ENCODE data around the gene SPEM1. TPM values are rescaled to one million over a fixed set of nuclear protein-coding genes. Genes with fewer than 3 reads are reported as not detected.

Gene SPEM1
- total RNA-seq, 1 donor from 2014 or later = 0.31 TPM

DNA sequence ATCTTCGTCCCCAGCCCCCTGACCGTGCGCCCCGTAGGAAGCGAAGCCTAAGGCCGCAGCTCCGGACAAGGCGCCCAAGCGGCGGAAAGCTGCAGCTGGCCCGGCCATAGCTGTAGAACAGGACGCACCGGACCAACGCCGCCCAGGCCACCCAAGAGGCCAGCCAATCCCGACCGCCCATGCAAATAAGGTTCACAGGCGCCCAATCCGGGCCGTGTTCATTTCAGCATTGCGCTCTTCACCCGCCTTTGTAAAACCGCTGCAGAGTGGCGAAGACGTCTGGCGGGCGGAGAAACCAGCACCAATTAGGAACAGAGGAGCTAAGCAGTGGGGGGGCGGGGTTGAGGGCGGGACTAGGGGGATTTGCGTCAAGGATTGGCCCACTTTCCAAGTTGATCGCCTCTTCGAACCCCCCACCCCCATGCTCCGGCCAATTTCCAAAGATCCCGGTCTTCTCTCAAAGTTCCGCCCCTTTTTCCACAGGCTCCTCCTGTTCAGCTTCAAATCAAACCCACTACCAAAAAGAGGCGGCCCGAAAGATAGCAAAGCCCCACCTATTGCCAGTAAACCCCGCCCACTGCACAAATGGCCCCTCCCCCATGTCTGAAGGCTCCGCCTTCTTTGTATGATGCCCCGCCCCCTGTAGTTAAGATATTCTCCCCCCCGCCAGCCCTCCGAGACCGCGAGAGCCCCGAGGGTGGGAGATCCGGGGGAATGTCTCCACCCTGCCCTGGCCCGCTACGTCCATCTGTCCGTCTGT, 16.0 kb upstream of the SPEM1 start, which contains the start of gene TMEM256:
Gene TMEM256 (minus strand): TSS at position 121 of the 760 bp plus-strand sequence. CDS start 13 bp downstream, at position 108.
- DNase-seq (ENCODE audit: extremely low spot score, unreplicated experiment) = peak; percentile 97
- Mint-ChIP-seq H3K4me3 (peak within 1 kb of the TSS; percentile 94), H3K27ac (peak within 1 kb of the TSS; percentile 96), H3K4me1 (ENCODE audit: unreplicated experiment) (peaks cover 14% of the 10 kb centered on the region), H3K36me3 (peaks cover 2% of the 10 kb centered on the region), H3K9me3 (no peaks in the 10 kb centered on the region), H3K27me3 (peaks cover 4% of the 10 kb centered on the region)
- TF ChIP-seq, protein P1, sequence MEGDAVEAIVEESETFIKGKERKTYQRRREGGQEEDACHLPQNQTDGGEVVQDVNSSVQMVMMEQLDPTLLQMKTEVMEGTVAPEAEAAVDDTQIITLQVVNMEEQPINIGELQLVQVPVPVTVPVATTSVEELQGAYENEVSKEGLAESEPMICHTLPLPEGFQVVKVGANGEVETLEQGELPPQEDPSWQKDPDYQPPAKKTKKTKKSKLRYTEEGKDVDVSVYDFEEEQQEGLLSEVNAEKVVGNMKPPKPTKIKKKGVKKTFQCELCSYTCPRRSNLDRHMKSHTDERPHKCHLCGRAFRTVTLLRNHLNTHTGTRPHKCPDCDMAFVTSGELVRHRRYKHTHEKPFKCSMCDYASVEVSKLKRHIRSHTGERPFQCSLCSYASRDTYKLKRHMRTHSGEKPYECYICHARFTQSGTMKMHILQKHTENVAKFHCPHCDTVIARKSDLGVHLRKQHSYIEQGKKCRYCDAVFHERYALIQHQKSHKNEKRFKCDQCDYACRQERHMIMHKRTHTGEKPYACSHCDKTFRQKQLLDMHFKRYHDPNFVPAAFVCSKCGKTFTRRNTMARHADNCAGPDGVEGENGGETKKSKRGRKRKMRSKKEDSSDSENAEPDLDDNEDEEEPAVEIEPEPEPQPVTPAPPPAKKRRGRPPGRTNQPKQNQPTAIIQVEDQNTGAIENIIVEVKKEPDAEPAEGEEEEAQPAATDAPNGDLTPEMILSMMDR (conservative IDR thresholded peaks at IDR 0.05) = peak; percentile 38

DNA sequence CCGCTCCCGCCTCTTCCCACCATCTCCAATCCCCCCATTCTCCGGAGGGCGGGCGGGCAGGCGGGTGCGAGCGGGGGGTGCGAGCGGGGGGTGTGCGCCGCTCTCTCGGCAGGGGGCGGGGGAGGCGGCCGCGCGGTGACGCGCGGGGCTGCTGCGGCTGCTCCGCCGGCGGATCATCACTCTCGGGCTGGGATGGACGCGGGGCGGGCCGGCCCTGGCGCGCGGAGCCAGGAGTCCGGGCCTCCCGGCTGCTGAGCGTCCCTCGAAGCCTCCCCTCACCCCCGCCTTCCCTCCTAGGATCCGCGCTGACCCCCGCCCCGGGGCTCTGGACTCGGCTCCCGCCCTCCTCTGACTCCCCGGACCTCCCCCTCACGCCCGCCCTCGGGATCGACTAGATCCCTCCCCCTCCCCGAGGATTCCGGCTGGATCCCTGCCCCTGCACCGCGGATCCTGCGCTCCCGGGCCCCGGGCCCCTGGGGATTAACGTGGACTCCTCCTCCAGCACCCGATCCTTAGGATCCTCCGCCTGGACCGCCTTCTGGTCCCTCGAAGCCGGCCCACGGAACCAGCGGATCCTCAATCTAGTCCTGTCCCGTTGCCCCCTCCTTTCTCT, 15.3 kb upstream of the SPEM1 start:
- DNase-seq (ENCODE audit: extremely low spot score, unreplicated experiment) = no peak
- H3K27ac Mint-ChIP-seq = peak overlapping the region; percentile 96
- no peaks in the 10 kb centered on the region for H3K9me3 Mint-ChIP-seq
- peaks cover 11% of the 10 kb centered on the region for H3K4me1 Mint-ChIP-seq (ENCODE audit: unreplicated experiment)
- H3K36me3 Mint-ChIP-seq = peaks cover 9% of the 10 kb centered on the region
- peaks cover 4% of the 10 kb centered on the region for H3K27me3 Mint-ChIP-seq
- peak overlapping the region; percentile 94 for H3K4me3 Mint-ChIP-seq
- TF ChIP-seq, protein P1 (conservative IDR thresholded peaks at IDR 0.05) = no peak

DNA sequence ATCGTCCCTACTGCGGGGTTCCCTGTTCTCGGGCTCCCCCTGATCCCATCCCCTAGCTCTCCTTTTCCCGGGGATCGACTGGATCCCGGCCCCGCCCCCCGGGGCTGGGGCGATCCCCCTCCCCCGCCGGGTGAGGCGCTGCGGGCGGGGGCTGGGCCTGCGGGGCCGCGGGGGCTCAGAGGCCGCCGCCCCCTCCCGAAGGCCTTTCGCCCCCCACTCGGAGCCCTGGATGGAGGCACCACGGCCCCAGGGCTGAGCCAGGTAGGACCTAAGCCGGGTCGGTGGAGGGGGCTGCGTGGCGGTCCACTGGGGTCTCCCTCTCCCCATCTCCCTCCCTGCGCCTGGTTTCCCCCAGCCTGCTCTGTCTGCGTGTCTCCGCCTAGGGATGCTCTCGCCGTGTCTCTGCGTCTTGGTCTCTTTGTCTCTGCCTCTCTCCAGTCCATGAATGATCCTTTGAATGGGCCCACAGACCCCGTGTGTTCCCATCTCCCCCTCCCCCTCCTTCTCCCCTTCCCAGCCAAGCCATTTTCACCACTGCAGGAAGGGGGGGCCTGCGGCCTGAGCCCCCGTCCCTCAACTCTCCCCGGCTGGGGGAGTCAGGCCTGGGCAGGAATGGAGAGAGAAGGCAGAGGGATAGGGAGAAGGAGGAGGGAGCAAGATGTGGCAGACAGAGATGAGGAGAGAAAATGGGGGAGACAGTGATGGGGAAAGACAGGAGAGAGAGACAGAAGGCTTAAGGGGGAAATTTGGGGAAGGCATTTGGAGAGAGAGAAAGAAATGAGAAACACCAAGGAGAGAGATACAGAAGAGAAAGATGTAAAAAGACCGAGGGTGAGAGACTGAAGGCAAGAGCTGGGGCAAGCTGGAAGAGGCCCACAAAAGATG, 14.5 kb upstream of the SPEM1 start:
- H3K27ac Mint-ChIP-seq = peak overlapping the region; percentile 46
- peaks cover 4% of the 10 kb centered on the region for H3K27me3 Mint-ChIP-seq
- no peak for DNase-seq (ENCODE audit: extremely low spot score, unreplicated experiment)
- H3K4me3 Mint-ChIP-seq = peak overlapping the region; percentile 88
- H3K9me3 Mint-ChIP-seq = no peaks in the 10 kb centered on the region
- TF ChIP-seq, protein P1 (conservative IDR thresholded peaks at IDR 0.05) = no peak
- peaks cover 12% of the 10 kb centered on the region for H3K36me3 Mint-ChIP-seq
- peaks cover 10% of the 10 kb centered on the region for H3K4me1 Mint-ChIP-seq (ENCODE audit: unreplicated experiment)

GRCh38 chr17:7406235-7406825, 13.8 kb upstream of the SPEM1 start:
- no peak for DNase-seq (ENCODE audit: extremely low spot score, unreplicated experiment)
- Mint-ChIP-seq H3K4me3 (peak overlapping the region; percentile 87), H3K9me3 (no peaks in the 10 kb centered on the region), H3K36me3 (peaks cover 12% of the 10 kb centered on the region), H3K27me3 (peaks cover 4% of the 10 kb centered on the region), H3K4me1 (ENCODE audit: unreplicated experiment) (peaks cover 10% of the 10 kb centered on the region), H3K27ac (peak overlapping the region; percentile 37)
- TF ChIP-seq, protein P1 (conservative IDR thresholded peaks at IDR 0.05) = no peak

GRCh38 chr17:7407082-7407481, 13.0 kb upstream of the SPEM1 start:
- H3K27me3 Mint-ChIP-seq = peaks cover 4% of the 10 kb centered on the region
- H3K27ac Mint-ChIP-seq = no peak overlapping the region
- DNase-seq (ENCODE audit: extremely low spot score, unreplicated experiment) = no peak
- H3K9me3 Mint-ChIP-seq = no peaks in the 10 kb centered on the region
- H3K4me1 Mint-ChIP-seq (ENCODE audit: unreplicated experiment) = peaks cover 12% of the 10 kb centered on the region
- H3K4me3 Mint-ChIP-seq = peak overlapping the region; percentile 52
- TF ChIP-seq, protein P1 (conservative IDR thresholded peaks at IDR 0.05) = no peak
- H3K36me3 Mint-ChIP-seq = peaks cover 12% of the 10 kb centered on the region

Measured in type B pancreatic cell (in vitro differentiated cells).